Astrocyte (in vitro differentiated cells and primary cell): ENCODE measurements around the gene CABLES1.

Source experiments
- CTCF ChIP-seq: IDR thresholded peaks from 2 replicates; pipeline ENCODE4 v1.5.1; 2011; ENCODE audit warnings: low read depth, mild to moderate bottlenecking, inconsistent platforms, low read length, moderate library complexity; ENCODE audit not compliant: insufficient read depth
- EZH2 ChIP-seq: IDR thresholded peaks from 2 replicates; pipeline ENCODE4 v1.6.1; 2012; ENCODE audit warnings: mild to moderate bottlenecking, low read length, inconsistent platforms; ENCODE audit not compliant: insufficient read depth

GRCh38 chr18:23179416-23179815 lies 44.1 kb downstream of the CABLES1 start:
- TF ChIP-seq CTCF, result no peak
- no peak for TF ChIP-seq EZH2
